ENCODE data around the gene COX7A1.

COX7A1 gene

DNA sequence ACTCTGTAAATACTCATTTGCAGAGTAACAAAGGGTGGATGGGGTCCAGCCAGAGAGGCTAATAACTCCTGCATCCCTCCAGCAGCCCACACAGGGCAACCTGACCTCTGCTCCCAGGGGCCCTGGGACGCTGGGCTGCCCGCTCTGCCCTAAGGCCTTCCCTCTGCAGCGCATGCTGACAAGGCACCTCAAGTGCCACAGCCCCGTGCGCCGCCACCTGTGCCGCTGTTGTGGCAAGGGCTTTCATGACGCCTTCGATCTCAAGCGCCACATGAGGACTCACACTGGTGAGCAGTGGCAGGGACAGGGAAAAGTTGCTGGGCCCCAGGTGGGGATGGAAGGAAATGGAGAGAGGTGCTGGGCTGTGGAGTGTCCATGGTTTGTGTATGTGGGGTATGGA is 39.6 kb downstream of the COX7A1 start:
- DNase-seq (ENCODE audit: low read depth in 2 of 2): no peak

DNA sequence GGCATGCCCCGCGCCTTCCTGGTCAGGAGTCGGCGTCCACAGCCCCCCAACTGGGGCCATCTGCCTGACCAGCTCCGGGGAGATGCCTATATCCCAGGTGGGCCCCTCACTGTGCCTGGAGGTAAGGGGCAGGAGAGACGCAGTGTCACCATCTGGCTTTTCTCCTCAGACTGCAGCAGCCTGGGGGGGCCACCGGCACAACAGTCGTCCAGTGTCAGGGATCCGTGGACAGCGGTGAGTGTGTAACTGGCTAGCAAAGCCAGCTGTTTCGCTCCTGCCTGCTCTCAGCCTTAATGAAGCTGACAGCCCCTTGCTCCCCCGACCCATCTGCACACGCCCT is 41.1 kb downstream of the COX7A1 start:
- no peak for DNase-seq (ENCODE audit: low read depth in 2 of 2)

DNA sequence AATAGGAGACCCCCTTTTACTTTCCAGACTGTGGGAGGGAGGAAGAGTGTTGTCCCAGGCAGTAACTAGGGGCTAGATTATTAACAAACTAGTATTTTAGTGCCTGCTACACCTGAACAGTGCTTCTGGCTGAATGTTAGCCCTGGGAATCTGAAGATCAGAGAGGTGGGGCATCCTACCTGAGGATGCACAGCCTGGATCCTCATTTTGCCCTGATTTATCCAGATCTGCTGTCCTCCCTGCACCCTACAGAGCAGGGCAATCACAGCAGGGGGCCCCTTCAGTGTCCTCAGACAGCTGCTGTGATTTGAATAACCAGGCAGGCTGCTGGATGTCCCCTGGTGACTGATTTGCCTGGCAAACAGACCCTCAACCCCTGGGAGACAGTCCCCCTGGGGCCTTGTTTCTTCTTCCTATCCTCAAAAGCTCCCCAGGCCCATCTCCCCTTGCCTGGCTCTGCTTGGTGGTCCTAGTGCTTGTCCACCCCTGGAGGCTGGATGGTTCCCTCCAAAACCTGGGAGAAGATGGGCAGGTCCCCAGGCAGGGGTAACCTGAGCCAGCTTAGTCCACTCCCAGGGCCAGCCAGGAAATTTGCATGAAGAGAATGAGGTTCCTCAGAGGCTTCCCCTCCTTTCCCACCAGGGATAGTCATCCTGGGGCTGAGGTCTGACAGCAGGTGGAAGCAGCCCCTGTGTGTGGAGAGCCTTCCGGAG is 41.6 kb downstream of the COX7A1 start, which contains the start of gene OVOL3:
Gene OVOL3, plus strand, starts transcription at position 657 of the 713 bp plus-strand sequence. CDS start 60 bp downstream, outside the sequence.
- DNase-seq (ENCODE audit: low read depth in 2 of 2): no peak

DNA sequence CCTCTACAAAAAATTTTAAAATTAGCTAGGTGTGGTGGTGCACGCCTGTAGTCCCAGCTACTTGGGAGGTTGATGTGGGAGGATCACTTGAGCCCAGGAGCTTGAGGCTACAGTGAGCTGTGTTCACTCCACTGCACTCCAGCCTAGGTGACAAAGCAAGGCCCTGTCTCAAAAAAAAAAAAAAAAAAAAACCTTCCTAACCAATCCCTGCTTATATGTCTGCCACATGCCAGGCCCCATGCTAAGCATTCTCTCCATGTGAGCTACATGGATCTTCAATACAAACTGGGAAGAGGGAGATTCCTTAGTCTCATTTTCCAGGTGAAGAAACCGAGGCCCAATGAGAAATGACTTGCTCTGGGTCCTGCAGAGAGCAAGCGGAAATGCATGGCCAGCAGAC is 43.6 kb downstream of the COX7A1 start:
- DNase-seq (ENCODE audit: low read depth in 2 of 2): no peak

DNA sequence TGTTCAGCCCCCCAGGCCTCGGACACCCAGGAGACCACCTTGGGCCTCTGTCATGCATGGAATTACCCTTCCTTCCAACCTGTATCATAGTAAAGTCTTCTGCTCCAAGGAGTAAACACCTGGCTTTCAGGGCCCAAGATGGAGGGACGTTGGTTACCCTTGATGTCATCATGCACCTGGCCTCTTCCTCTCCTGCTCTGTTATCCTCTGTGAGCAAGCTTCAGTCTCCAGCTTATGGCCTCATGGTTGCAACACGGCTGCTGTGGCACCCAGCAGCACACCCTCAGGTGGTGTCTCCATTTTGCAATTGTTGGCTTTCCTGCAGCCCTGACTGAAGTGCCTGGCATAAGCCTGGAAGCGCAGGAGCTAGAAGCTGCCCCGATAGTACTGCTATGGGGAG is 45.3 kb downstream of the COX7A1 start:
- DNase-seq (ENCODE audit: low read depth in 2 of 2): no peak

DNA sequence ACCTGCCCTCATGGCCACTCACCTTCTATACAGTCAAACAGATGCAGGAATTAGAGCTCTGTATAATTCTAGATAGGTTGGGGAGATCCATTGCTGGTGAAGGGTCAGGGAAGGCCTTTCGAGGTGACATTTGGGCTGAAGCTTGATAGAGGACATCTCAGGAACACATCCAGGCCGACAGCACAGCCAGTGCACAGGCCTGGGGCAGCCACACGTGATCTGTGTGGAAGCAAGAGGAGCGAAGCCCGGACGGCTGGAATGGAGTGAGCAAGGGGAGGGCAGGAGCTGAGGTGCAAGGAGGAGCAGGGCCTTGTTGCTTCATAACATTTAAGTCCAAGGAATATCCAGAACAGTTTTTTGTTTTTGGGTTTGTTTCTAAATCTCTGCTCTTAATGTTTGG is 45.8 kb downstream of the COX7A1 start:
- DNase-seq (ENCODE audit: low read depth in 2 of 2): no peak

DNA sequence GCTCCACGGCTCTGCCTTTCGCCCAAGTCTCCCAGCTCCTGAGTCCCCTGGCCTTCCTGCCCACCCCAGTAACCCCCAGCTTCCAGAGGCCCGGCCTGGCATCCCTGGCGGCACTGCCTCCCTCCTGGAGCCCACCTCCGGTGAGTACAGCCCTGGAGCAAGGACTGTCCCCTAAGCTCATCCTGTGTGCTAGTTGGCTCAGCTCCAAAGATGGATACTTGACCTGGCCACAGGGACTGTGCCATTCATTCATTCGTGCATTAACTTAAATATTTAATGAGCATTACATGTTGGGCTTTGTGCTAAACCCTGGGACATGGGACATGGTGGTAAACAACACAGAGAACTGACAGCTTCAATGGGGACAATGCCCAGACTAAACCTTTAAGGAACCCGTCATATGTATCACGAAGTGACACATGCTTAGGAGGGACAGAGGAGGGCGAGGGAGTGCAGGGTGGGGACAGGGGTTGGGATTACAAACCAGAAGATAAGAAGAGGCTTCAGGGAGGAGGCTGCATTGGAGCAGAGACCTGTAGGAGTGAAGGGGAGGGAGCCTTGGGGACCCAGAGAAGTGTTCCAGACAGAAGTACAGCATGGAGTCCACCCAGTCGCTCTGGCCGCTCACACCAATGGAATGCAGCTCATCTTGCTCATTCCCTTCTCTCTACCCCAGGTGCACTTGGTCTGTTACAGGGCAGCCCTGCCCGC is 48.2 kb downstream of the COX7A1 start:
- DNase-seq (ENCODE audit: low read depth in 2 of 2): no peak

DNA sequence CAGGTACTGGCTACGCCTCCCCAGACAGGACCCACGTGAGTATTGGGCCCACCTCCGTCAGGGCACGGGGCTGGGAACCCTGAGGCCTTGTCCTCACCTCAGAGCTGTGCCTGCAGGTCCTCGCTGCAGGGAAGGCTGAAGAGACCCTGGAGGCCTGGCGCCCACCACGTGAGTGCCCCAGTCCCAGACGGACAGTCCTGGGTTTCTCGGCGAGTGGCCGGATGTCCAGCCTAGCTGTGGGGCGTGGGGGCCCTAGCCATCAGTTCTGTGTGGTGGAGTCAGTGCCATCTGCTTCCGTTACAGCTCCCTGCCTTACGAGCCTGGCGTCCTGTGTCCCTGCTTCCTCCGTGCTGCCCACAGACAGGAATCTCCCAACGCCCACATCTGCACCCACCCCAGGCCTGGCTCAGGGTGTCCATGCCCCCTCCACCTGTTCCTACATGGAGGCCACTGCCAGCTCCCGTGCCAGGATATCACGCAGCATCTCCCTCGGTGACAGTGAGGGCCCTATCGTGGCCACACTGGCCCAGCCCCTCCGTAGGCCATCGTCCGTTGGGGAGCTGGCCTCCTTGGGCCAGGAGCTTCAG is 49.1 kb downstream of the COX7A1 start:
- DNase-seq (ENCODE audit: low read depth in 2 of 2): no peak

DNA sequence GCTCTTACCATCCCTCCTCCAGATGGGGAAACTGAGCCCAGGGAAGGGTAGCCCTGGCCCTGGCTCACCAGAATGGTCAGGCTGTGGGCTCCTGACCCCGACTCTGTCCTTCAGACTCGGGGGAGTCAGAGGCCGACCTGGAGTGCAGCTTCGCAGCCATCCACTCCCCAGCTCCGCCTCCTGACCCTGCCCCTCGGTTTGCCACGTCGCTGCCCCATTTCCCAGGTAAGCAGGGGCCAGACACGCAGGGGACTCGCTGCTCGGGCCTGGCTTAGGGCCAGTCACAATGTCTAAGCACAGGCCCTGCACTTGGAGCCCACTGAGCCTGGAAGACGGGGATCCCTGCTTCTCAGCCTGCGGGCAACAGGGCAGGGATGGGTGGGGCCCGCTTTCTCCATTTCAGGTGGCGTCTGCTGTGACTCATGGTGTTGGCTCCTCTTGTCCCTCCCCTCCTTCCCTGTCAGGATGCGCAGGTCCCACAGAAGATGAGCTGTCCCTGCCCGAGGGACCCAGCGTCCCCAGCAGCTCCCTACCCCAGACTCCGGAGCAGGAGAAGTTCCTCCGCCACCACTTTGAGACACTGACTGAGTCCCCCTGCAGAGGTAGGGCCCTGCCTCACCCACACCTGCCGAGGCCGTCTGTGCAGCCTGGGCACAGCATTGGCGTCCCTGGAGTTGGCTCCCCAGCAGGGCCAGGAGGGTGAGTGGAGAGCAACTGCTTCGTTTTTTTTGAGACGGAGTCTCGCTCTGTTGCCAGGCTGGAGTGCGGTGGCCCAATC is 50.5 kb downstream of the COX7A1 start:
- no peak for DNase-seq (ENCODE audit: low read depth in 2 of 2)
